GM10266 (cell line): ENCODE data around the gene RPS5.

ENCODE experiments used
- DNase-seq: peaks from one replicate; pipeline ENCODE4 v3.0.0; 2012; ENCODE audit errors: extremely low spot score
- TF ChIP-seq, protein P1 (sequence below): IDR thresholded peaks from 2 replicates; pipeline ENCODE4 v1.5.1; 2012; ENCODE audit warnings: mild to moderate bottlenecking, low read depth; ENCODE audit not compliant: control insufficient read depth, insufficient read depth; ENCODE audit errors: missing control alignments

RPS5 gene

DNA sequence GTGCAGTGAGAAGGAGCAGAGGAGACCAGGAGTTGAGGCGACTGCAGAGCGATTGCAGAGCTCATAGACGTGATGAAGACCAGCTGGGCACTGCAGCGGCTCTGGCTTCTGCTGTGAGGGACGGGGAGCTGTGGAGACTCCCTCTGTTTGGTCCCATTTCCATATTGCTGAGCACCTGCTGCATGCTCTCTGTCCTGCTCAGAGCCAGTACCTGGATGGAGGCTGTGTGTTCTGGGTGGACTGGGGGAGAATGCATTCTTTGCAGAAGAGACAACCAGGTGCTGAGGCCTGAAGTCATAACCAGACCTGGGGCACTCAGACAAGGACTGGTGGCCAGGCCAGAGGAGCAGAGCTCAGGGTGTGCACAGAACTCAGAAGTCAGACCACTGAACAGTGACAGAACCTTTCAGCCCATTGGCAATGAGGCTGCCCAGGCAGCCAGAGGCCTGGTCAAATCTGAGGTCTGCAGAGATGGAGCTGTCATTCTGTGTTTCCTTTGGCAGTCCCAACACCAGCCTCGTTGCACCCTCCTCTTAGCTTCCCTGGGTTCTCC lies 32.5 kb upstream of the RPS5 start:
- TF ChIP-seq, protein P1, sequence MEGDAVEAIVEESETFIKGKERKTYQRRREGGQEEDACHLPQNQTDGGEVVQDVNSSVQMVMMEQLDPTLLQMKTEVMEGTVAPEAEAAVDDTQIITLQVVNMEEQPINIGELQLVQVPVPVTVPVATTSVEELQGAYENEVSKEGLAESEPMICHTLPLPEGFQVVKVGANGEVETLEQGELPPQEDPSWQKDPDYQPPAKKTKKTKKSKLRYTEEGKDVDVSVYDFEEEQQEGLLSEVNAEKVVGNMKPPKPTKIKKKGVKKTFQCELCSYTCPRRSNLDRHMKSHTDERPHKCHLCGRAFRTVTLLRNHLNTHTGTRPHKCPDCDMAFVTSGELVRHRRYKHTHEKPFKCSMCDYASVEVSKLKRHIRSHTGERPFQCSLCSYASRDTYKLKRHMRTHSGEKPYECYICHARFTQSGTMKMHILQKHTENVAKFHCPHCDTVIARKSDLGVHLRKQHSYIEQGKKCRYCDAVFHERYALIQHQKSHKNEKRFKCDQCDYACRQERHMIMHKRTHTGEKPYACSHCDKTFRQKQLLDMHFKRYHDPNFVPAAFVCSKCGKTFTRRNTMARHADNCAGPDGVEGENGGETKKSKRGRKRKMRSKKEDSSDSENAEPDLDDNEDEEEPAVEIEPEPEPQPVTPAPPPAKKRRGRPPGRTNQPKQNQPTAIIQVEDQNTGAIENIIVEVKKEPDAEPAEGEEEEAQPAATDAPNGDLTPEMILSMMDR = no peak
- DNase-seq = no peak

DNA sequence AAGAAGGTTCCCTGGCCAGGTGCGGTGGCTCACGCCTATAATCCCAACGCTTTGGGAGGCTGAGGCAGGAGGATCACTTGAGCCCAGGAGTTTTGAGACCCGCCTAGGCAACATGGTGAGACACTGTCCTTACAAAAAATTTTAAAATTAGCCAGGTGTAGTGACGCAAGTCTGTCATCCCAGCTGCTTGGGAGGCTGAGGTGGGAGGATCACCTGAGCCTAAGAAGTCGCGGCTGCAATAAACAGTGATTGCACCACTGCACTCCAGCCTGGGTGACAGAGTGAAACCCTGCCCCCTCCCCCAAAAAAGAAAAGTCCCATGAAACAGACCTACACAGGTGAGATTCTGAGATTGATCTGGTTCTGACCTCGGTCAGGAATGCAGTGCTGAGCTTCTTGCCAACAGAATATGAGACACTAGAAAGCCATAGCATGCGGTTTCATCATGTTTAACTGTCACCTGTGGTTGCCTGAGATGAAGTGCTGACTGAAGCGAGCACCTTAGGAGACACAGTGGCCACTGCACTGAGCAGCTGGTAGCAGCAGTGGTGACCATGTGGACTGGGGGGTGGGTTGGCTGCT lies 31.8 kb upstream of the RPS5 start:
- DNase-seq = no peak
- TF ChIP-seq, protein P1 = no peak

DNA sequence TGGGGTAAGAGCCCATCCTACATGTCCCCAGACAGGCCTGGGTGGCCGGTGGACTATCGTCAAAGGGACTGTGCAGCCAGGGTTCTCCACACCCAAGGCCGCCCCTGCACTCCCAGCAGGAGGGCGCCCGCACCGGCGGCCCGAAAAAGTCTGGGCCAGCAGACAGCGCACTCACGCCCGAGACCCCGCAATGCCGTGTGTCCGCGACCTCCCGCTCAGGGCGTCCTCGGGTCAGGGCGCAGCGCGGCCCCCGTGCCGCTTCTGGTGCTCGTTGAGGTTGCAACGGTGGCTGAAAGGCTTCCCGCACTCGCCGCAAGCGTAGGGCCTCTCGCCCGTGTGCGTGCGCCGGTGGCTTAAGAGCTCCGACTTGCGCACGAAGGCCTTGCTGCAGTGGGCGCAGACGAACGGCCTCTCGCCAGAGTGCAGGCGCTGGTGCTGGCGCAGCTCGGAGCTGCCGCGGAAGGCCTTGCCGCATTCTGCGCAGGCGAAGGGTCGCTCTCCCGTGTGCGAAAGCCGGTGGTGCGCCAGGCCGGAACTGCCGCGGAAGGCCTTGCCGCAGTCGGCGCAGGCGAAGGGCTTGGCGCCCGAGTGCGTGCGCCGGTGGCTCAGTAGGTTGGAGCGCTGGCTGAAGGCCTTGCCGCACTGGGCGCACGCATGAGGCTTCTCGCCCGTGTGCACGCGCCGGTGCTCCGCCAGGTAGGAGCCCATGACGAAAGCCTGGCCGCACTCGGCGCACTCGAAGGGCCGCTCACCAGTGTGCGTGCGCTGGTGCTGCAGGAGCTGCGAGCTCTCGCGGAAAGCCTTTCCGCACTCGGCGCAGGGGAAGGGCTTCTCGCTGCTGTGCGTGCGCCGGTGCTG lies 30.9 kb upstream of the RPS5 start:
- peak; percentile 42 for DNase-seq
- TF ChIP-seq, protein P1 = no peak

DNA sequence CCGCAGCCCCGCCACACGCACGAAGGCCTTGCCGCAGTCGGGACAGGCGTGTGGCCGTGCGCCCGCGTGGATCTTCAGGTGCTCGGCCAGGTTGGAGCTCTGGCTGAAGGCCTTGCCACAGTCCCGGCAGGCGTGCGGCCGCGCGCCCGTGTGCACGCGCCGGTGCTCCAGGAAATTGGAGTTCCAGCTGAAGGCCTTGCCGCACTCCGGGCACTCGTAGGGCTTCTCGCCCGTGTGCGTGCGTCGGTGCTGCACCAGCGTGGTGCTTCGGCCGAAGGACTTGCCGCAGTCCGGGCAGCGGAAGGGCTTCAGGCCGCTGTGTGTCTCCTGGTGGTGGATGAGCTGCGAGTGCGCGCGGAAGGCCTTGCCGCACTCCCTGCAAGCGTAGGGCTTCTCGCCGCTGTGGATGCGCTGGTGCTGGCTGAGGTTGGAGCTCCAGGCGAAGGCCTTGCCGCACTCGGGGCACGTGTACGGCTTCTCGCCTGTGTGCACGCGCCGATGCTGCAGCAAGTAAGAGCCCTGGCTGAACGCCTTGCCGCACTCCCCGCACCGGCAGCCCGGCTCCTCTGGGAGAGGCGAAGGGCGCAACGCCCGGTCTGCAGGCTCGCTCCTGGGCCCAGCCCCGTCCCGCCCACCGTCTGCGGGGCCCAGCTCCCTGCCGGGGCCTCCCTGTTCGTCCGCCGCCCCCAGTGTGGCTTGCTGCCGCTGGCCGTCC lies 30.1 kb upstream of the RPS5 start:
- DNase-seq = no peak
- TF ChIP-seq, protein P1 = no peak

DNA sequence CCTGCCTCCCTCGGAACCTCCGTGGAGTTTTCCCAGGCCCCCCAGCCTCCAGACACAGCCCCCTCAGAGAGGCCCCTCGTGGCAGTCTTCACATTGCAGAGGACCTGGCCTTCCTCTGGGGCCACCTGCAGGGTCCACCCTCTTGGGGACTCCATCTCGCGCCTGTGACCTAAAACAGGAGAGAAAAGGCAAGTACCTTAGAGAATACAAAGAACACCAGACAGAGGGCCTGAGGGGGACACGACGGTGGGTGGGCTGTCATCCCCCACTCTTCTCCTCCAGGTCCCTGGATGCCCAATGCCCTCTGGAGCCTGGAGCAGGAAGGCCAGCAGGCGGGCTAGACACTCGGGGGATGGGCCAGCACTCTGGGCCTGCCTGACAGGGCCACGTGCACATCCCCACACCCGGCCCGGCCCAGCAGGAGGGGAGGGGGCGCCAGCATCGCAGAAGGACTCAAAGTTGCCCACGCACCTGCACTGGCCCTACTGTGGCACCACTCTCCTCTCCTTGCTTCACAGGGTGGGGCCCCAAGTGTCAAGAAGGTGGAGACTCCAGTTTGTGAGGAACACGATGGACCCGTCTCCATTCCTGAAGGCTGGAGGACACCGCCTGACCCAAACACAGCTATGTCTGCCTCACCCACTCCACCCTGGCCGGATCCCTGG lies 29.5 kb upstream of the RPS5 start:
- TF ChIP-seq, protein P1 = no peak
- DNase-seq = no peak

DNA sequence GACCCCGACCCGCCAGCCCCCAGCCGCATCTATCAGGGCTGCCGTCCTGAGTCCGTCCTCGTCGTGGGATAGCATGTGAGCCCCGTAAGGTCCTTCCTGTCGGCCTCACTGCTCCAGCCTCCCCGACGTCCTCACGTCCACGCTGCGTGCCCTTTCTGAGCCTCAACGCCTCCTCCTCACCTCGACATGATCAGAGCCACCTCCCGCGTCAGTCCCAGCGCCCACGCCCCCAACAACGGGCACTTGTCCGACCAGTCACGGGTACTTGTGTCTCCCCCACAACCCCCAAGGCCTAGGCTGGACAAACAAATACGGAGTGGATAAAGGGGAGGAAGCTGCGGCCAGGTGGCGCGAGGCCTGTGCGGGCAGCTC lies 25.2 kb upstream of the RPS5 start:
- DNase-seq = peak; percentile 75

More for the DNA sequence above, 25.2 kb upstream of the RPS5 start:
- TF ChIP-seq, protein P1 = no peak
